Measurements from ENCODE around the gene BANF1.

DNA sequence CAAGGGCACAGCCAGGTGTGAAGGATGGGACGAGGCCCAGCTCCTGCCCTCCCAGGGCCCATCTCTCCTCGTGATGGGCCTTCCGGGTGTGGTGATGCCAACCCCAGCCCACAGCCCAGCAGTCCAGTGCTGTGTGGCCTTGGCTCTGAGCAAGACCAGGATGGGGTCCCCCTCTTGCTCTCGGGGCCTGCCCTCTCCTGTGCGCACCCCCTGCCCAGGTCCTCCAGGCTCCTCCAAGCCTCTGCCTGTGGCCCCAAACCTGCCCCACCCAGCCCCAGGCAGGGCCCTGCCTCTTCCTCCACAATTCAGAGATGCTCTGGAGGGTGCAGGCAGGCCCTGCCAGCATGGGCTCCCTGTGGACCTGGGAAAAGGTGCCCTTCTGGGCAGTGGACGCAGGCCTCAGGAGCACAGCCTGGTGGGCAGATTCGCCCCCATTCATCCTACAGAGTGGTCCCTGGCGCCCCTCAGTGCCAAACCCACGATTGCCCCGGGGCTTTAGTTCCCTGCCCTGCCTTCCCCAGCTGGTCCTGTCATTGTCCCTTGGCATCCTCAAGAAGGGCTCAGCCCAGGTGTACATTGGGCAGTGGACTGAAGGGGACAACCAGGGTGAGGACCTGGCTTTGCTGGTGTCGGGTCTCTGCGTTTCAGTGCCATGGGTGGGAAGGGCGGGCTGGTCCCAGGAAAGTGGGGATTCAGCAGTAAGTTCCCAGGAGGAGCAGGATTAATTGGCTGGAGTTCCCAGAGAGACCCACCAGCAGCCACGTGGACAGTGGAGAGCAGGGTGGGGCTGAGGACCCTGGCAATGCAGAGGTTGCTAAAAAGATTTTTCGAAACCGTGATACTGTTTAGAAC lies 20.1 kb upstream of the BANF1 start:
- TF ChIP-seq, protein P1, sequence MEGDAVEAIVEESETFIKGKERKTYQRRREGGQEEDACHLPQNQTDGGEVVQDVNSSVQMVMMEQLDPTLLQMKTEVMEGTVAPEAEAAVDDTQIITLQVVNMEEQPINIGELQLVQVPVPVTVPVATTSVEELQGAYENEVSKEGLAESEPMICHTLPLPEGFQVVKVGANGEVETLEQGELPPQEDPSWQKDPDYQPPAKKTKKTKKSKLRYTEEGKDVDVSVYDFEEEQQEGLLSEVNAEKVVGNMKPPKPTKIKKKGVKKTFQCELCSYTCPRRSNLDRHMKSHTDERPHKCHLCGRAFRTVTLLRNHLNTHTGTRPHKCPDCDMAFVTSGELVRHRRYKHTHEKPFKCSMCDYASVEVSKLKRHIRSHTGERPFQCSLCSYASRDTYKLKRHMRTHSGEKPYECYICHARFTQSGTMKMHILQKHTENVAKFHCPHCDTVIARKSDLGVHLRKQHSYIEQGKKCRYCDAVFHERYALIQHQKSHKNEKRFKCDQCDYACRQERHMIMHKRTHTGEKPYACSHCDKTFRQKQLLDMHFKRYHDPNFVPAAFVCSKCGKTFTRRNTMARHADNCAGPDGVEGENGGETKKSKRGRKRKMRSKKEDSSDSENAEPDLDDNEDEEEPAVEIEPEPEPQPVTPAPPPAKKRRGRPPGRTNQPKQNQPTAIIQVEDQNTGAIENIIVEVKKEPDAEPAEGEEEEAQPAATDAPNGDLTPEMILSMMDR (conservative IDR thresholded peaks at IDR 0.05 in 1 of 2, IDR thresholded peaks at IDR 0.05 in 1 of 2; ENCODE audit: extremely low read depth in 1 of 2, insufficient read depth in 1 of 2, low read depth in 1 of 2, low read length in 2 of 2) = no peak
- TF ChIP-seq EZH2 (IDR thresholded peaks at IDR 0.05; ENCODE audit: borderline replicate concordance, low read length) = no peak
